Neuron (in vitro differentiated cells): Measurements from ENCODE around the gene ALG1.
"Not testable (repeated sequence)": the region's sequence is repeated elsewhere in the genome, so short reads cannot be mapped to it uniquely, and the experiment has no call there.

Experiments
- H2AFZ ChIP-seq: one replicate; pipeline ENCODE4 v1.6.1; 2013; ENCODE audit warnings: low read depth, mild to moderate bottlenecking, inconsistent platforms, low read length, moderate library complexity
- H3K27me3 ChIP-seq: one replicate; pipeline ENCODE4 v1.6.1; 2013; ENCODE audit warnings: low read length; ENCODE audit not compliant: insufficient read depth
- H3K36me3 ChIP-seq: one replicate; pipeline ENCODE4 v1.6.1; 2013; ENCODE audit warnings: low read length; ENCODE audit not compliant: insufficient read depth
- H3K4me1 ChIP-seq: one replicate; pipeline ENCODE4 v1.6.1; 2013; ENCODE audit warnings: low read length; ENCODE audit not compliant: insufficient read depth
- H3K4me3 ChIP-seq: 2 replicates; pipeline ENCODE4 v1.5.1; 2013; ENCODE audit warnings: mild to moderate bottlenecking, low read length, moderate library complexity
- H3K9me3 ChIP-seq: one replicate; pipeline ENCODE4 v1.6.1; 2013; ENCODE audit warnings: low read length

ALG1 gene

DNA sequence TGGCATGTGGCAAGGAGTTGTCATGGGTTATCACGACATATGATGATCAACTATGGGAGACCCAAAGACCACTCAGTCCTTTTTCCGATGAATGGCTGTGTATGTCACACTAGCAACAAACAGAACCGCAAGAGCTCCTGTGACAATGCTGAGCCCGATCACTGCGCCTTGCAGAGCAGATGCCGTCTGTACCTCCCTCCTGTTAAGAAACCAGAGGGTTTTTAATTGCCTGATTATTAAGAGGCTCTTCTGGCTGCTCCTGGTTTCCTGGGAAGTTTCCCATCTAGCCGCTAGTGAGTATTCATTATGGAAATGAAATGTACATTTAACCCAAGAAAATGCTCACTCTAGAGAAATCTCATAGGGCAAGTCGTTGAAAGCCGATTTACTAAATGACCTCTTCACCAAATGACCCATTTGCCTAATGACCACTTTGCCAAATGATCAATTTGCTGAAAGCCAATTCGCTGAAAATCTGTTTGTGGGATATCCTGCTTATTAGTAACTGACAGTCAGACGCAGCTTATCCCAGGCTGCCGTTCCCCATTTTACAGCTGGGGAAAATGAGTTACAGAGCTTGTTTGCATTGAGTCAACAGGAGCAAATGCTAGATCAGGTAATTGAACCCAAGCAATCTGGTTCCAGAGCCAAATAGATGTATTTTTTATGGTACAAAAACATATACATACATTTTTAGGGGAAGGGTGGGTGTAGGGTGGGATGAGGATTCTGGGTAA lies 31.8 kb downstream of the ALG1 start:
- H3K27me3 ChIP-seq, H3K36me3 ChIP-seq, H3K9me3 ChIP-seq, H3K4me1 ChIP-seq, H3K4me3 ChIP-seq, H2AFZ ChIP-seq: not testable (repeated sequence)

DNA sequence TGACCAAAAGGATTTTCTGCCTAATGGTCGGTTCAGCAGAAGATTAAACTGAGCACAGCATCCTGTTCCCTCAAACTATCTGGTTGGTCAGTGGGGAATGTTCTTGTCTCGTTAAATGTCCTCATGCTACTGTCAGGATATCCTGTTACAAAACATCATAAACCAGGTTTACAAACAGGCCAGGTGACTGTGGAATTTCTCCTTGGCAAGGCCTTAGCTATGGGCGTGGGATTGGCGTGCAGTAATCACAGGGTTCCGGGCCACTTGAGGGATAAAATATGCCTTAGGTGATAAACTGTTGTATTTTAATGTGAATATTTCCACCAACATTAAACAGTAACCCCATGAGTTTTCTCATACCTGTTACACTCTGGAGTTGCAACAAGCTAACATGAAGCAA lies 33.4 kb downstream of the ALG1 start:
- not testable (repeated sequence) for H3K9me3 ChIP-seq, H3K27me3 ChIP-seq, H3K4me3 ChIP-seq, H3K4me1 ChIP-seq, H3K36me3 ChIP-seq, H2AFZ ChIP-seq

DNA sequence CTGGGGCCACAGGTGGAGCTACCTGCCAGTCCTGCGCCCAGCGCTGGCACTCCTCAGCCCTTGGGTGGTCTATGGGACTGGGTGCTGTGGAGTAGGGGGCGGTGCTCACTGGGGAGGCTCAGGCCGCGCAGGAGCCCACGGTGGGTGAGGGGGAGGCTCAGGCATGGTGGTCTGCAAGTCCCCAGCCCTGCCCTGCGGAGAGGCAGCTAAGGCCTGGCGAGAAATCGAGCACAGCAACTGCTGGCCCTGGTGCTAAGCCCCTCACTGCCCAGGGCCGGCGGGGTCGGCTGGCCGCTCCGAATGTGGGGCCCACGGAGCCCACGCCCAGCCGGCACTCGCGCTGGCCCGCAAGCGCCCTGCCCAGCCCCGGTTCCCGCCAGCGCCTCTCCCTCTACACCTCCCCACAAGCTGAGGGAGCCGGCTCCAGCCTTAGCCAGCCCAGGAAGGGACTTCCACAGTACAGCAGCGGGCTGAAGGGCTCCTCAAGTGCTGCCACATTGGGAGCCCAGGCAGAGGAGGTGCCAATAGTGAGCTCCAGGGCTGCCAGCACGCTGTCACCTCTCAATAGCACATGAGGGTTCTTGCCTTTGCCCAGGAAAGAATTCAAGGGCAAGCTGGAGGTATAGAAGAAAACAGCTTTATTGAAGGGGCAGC lies 37.0 kb downstream of the ALG1 start:
- no peak overlapping the region for H2AFZ ChIP-seq

DNA sequence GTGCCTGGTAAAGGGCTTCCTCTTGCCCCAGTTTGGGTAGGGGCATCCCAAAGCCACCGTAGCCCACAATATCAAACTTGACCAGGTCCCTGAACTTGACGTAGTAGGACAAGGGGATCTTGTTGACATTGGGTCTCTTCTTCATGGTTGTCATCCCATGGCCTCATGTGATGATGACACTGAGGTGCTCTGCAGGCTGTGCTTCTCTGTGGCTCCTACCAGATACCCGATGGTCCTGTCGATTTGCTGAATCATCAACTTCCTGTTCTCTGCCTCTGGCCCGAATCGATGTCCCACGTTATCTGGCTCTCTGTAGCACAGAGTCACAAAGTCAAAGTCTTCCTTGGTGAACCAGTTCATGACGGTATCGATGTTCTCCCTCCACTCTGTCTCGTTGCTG lies 39.3 kb downstream of the ALG1 start:
- H3K4me1 ChIP-seq, H3K27me3 ChIP-seq, H3K9me3 ChIP-seq, H3K36me3 ChIP-seq, H2AFZ ChIP-seq, H3K4me3 ChIP-seq: not testable (repeated sequence)

More for the DNA sequence above, 37.0 kb downstream of the ALG1 start:
- Histone ChIP-seq H3K4me3 (no peak overlapping the region), H3K36me3 (no peaks in the 10 kb centered on the region), H3K27me3 (no peaks in the 10 kb centered on the region), H3K9me3 (no peaks in the 10 kb centered on the region), H3K4me1 (no peaks in the 10 kb centered on the region)

DNA sequence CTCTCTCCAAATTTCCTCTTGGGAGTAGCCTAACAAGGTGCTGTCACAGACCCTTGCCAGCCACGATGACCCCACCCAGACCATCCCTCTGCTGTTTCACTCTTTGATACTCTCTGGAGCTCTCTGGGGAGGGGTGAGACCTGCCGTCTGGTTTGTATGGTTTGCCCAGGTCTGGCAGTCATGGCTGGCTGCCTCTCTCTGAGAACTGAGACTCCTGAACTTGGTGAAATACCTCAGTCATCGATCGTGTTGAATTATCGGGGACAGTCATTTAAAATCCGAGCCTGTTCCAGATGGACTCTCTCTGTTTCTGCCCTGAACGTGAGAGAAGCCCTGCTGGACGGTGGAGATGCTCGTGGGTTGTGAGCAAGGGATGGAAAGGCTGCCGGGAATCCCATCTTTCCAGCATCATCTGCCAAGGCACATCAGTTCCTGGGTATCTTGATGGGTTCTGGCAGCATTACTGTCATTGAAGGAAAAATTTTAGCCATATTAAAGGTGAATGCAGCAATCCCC lies 45.2 kb downstream of the ALG1 start:
- H3K27me3 ChIP-seq, H3K4me1 ChIP-seq, H3K4me3 ChIP-seq, H3K9me3 ChIP-seq, H3K36me3 ChIP-seq, H2AFZ ChIP-seq: not testable (repeated sequence)

DNA sequence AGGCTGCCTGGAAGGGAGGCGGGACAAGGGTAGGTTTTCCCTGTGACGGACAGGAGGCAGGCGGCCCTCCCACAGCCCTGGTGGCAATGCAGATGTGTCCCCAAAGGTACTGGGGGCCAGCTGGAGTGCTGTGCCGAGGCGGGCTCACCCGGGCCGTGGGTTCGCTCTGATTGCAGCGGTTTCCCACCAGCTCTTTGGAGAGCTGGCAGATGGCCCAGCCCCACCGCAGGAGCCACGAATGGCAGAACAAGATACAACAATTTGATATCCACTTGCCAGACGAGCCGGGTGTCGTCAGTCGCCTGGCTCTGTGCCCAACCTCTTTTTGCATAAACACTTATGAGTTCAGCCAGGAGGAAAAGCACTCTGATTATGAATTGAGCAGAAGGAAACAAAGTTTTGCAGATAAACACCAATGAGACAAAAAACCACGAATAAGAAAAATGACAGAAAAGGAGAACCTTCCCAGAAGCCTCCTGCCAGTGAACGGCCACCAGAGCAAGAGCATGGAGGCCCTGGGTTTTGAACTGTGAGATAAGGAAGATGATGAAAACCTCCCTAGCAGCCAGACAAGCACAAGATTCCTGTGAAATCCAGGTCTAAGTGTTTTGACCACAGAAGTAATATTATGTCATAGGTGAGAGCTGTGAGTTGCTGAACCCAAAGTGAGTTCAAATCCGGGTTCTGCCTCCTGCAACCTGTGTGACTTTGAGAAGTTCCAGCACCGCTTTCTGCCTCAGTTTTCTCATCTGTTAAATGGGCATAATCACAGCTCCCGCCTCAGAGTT lies 45.9 kb downstream of the ALG1 start:
- not testable (repeated sequence) for H3K4me3 ChIP-seq, H3K9me3 ChIP-seq, H3K27me3 ChIP-seq, H2AFZ ChIP-seq, H3K36me3 ChIP-seq, H3K4me1 ChIP-seq

- not testable (repeated sequence) for H3K9me3 ChIP-seq, H3K4me3 ChIP-seq, H3K36me3 ChIP-seq, H3K27me3 ChIP-seq, H3K4me1 ChIP-seq, H2AFZ ChIP-seq
Observed at GRCh38 chr16:5131467-5132004, 59.9 kb downstream of the ALG1 start.

DNA sequence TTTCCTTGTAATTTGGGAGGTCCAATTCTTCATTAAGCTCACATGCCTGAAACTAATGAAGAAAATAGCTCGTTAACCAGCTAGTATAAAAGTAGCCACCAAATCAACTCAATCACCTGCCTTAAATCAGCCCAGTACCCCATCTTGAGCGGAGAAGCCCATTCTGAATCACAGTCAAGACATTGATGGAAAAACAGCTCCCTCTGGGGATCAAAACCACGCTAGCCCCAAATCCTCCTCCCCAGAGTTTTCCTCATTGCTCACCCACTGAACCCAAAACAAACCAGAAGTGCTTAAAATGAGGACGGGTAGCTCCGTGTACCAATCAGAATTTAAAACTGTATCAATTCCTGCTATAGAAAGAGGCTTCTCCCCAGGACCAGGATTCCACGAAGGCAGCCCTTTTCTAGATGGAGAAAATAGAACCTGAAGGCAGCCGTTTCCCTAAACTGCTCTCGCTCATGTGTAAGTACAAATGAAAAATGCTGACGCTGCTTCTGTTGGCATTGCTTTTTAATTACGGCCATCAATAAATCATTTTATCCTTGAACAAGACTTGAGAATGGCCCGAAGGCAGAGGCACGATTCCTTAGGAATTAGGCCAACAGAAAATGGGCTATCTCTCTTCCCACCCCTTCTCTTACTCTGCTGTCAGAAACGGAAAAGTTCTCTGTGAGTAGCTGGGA lies 61.4 kb downstream of the ALG1 start:
- not testable (repeated sequence) for H3K4me3 ChIP-seq, H3K27me3 ChIP-seq, H3K9me3 ChIP-seq, H2AFZ ChIP-seq, H3K36me3 ChIP-seq, H3K4me1 ChIP-seq

GRCh38 chr16:5134739-5135452 lies 63.3 kb downstream of the ALG1 start:
- H3K4me3 ChIP-seq, H3K9me3 ChIP-seq, H2AFZ ChIP-seq: not testable (repeated sequence)

More at GRCh38 chr16:5134739-5135452, 63.3 kb downstream of the ALG1 start:
- not testable (repeated sequence) for H3K4me1 ChIP-seq, H3K36me3 ChIP-seq, H3K27me3 ChIP-seq
